GM12801 (cell line): ENCODE data around the gene MAGEF1.

ENCODE experiments used
- TF ChIP-seq, protein P1 (sequence below): IDR thresholded peaks from one replicate; pipeline ENCODE4 v1.5.1; 2011; ENCODE audit warnings: control low read depth; ENCODE audit not compliant: insufficient read length; ENCODE audit errors: extremely low read depth

MAGEF1 gene

DNA sequence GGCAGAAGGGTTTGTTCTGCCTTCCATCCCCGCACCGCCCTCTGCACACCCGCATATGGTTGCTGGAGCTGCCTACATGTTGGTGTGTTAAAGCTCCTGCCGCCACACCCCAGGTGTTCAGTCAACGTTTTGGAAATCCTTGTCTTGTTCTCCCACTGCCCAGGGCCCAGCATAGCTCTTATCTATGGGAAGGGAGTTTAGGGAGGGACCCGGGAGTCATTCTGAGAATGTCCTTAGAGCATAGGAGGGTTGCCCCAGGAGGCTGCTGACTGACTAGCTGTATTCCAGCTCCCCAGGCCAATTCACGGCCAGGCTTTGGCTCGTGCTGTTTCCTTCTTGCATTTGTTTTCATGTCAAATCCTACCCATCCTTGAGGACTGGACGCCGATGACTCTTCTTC is 46.8 kb downstream of the MAGEF1 start:
- TF ChIP-seq, protein P1, sequence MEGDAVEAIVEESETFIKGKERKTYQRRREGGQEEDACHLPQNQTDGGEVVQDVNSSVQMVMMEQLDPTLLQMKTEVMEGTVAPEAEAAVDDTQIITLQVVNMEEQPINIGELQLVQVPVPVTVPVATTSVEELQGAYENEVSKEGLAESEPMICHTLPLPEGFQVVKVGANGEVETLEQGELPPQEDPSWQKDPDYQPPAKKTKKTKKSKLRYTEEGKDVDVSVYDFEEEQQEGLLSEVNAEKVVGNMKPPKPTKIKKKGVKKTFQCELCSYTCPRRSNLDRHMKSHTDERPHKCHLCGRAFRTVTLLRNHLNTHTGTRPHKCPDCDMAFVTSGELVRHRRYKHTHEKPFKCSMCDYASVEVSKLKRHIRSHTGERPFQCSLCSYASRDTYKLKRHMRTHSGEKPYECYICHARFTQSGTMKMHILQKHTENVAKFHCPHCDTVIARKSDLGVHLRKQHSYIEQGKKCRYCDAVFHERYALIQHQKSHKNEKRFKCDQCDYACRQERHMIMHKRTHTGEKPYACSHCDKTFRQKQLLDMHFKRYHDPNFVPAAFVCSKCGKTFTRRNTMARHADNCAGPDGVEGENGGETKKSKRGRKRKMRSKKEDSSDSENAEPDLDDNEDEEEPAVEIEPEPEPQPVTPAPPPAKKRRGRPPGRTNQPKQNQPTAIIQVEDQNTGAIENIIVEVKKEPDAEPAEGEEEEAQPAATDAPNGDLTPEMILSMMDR = no peak

DNA sequence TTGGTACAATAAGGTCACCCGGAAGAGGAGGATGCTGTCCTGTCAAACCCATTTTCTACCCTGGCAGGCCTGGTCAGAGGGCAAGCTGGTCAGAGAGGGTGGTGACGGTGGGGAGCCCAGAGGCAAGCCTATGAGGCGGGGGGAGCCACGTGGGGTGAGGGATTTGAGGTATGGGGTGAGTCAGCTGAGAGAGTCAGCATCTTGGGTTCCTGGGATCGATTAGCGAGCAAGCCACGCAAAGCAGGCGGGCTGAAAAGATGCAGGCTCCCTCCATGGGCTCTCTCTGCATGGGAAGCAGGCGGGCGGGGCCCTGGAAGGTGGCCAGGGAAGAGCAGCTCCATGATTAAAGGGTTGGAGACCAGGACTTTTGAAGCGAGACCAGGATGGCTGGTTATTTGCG is 48.1 kb downstream of the MAGEF1 start:
- TF ChIP-seq, protein P1 = no peak

DNA sequence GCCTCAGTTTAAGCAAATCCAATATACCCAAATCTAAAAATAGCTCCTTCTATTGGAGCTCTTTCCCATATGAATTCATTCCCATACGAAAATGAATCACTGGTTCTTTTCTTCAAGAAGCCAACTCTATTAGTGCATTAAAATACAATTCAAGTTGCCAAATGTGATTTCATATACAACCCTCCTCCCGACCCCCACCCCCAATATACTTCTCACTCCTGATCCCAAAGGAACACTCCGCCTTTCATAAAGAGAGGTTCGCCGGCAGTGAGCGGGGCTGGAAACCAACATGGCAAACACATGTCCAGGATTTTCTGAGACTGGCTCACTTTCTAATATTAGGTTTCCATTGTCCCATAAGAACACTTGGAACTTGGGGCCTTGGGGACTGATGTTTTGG is 48.5 kb downstream of the MAGEF1 start:
- TF ChIP-seq, protein P1 = no peak

DNA sequence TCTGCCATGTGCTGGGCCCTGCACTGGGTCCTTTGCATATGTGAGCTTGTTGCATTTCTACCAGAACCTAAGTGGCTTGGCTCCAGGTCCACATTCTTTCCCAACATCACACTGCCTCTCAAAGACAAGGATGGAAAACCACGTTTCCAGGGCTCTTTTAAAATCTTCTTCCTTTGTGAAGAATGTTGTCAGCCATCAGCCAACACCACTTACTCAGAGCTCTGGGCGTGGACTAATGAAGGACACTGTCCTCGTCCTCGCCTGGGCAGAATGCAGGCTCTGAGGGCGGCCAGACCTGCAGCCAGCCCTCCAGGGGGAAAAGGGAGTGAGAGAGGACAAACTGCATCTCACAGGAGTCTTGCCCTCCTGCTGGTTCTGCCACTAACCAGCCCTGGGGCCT is 49.7 kb downstream of the MAGEF1 start:
- TF ChIP-seq, protein P1 = no peak

DNA sequence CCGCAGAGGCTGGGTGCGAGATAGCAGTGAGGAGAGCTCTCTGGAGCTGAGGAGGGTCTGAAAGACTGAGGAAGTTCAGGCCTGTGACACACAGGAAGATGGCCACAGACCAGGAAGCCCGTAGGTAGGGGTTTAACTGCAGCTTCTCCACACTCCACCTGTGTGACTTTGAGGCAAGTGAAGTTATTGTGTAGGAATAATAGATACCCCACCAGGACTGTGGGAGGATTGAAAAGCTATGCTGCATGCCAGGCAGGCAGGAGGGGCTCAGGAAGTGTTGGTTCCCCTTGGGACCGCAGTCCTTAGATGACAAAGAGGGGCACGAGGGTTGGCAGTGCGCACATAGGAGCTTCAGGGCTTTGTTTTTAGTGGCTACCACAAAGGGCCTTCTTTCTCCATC is 50.9 kb downstream of the MAGEF1 start:
- TF ChIP-seq, protein P1 = no peak
